Right atrium auricular region (tissue), 2 donors: ENCODE results near the gene GBP3. TPM values are rescaled to one million over a fixed set of nuclear protein-coding genes. Genes with fewer than 3 reads are reported as not detected.
"Not testable (repeated sequence)": the region's sequence is repeated elsewhere in the genome, so short reads cannot be mapped to it uniquely, and the experiment has no call there.

ENCODE experiments used
- DNase-seq: peaks from one replicate; pipeline ENCODE4 v3.0.0-alpha.2; 2019; ENCODE audit warnings: low spot score
- H3K27ac ChIP-seq, 2 donors: fragments of 200-600 bp; sonication (generic); 1 replicate in 1 of 2; 2 replicates in 1 of 2; pipeline ENCODE4 v1.5.1; 2016 to 2019
- H3K27me3 ChIP-seq, 2 donors: fragments of 200-600 bp; sonication (generic); one replicate each; pipeline versions ENCODE4 v1.5.1 to v1.6.0; 2017 to 2019
- H3K36me3 ChIP-seq: fragments of 200-600 bp; sonication (generic); one replicate; pipeline ENCODE4 v1.5.1; 2016
- H3K4me1 ChIP-seq, 2 donors: fragments of 200-600 bp; sonication (generic); one replicate each; pipeline versions ENCODE4 v1.5.1 to v1.6.0; 2017 to 2019
- H3K4me3 ChIP-seq, 2 donors: fragments of 200-600 bp; sonication (generic); 1 replicate in 1 of 2; 2 replicates in 1 of 2; pipeline ENCODE4 v1.5.1; 2017 to 2019; ENCODE audit warnings: mild to moderate bottlenecking in 1 of 2, moderate library complexity in 1 of 2
- H3K9me3 ChIP-seq, 2 donors: fragments of 200-600 bp; sonication (generic); one replicate each; pipeline ENCODE4 v1.5.1; 2019
- CTCF ChIP-seq, 2 donors: fragments of 200-600 bp; sonication (generic); IDR thresholded peaks; one replicate each; pipeline ENCODE4 v1.5.1; 2019; ENCODE audit warnings: antibody characterized with exemption in 2 of 2
- total RNA-seq, 2 donors: library from RNA; depleted of rRNA; stranded (reverse); fragments of >200 nt; gene quantifications; one replicate each; pipeline ENCODE4 v1.1.0, GENCODE V29; 2016

GBP3 gene
- total RNA-seq, 2 donors from 2014 or later, result 5.8 to 10.4 TPM

- Histone ChIP-seq H3K27ac (no peak overlapping the region), H3K36me3 (no peaks in the 10 kb centered on the region), H3K27me3 (no peaks in the 10 kb centered on the region), H3K9me3 (no peaks in the 10 kb centered on the region), H3K4me3 (no peak overlapping the region), H3K4me1 (no peaks in the 10 kb centered on the region)
- DNase-seq, result no peak
- no peak for TF ChIP-seq CTCF (IDR thresholded peaks at IDR 0.05)
Measured at GRCh38 chr1:89041119-89041641, 18.5 kb upstream of the GBP3 start.

GRCh38 chr1:89040315-89040626 lies 17.6 kb upstream of the GBP3 start:
- no peaks in the 10 kb centered on the region for H3K27me3 ChIP-seq
- H3K9me3 ChIP-seq, result no peaks in the 10 kb centered on the region
- TF ChIP-seq CTCF (IDR thresholded peaks at IDR 0.05), result no peak
- no peaks in the 10 kb centered on the region for H3K36me3 ChIP-seq
- no peak overlapping the region for H3K4me3 ChIP-seq
- no peak overlapping the region for H3K27ac ChIP-seq
- no peaks in the 10 kb centered on the region for H3K4me1 ChIP-seq
- no peak for DNase-seq

- TF ChIP-seq CTCF (IDR thresholded peaks at IDR 0.05), result no peak
- no peak overlapping the region for H3K27ac ChIP-seq
- DNase-seq, result no peak
- H3K27me3 ChIP-seq, result no peaks in the 10 kb centered on the region
- no peaks in the 10 kb centered on the region for H3K4me1 ChIP-seq
- no peak overlapping the region for H3K4me3 ChIP-seq
- no peaks in the 10 kb centered on the region for H3K9me3 ChIP-seq
- no peaks in the 10 kb centered on the region for H3K36me3 ChIP-seq
Measured at GRCh38 chr1:89037186-89037585, 14.5 kb upstream of the GBP3 start.

GRCh38 chr1:89035080-89035479 lies 12.4 kb upstream of the GBP3 start:
- Histone ChIP-seq H3K4me3 (no peak overlapping the region), H3K27ac (no peak overlapping the region), H3K9me3 (no peaks in the 10 kb centered on the region), H3K27me3 (no peaks in the 10 kb centered on the region), H3K36me3 (no peaks in the 10 kb centered on the region), H3K4me1 (no peaks in the 10 kb centered on the region)
- DNase-seq, result no peak
- no peak for TF ChIP-seq CTCF (IDR thresholded peaks at IDR 0.05)

GRCh38 chr1:89034004-89034403 lies 11.3 kb upstream of the GBP3 start:
- not testable (repeated sequence) for H3K36me3 ChIP-seq, H3K4me3 ChIP-seq, H3K27me3 ChIP-seq, H3K27ac ChIP-seq, H3K4me1 ChIP-seq, DNase-seq, H3K9me3 ChIP-seq

- not testable (repeated sequence) for H3K27me3 ChIP-seq, H3K27ac ChIP-seq, H3K4me1 ChIP-seq, H3K4me3 ChIP-seq, H3K9me3 ChIP-seq, H3K36me3 ChIP-seq, DNase-seq
Measured at GRCh38 chr1:89029051-89029450, 6.4 kb upstream of the GBP3 start.

- Histone ChIP-seq H3K27ac (no peak overlapping the region), H3K4me3 (no peak overlapping the region), H3K36me3 (no peaks in the 10 kb centered on the region), H3K4me1 (peaks cover 0 to 11% of the 10 kb centered on the region in 2 donors), H3K27me3 (no peaks in the 10 kb centered on the region), H3K9me3 (peaks cover 0 to 8% of the 10 kb centered on the region in 2 donors)
- TF ChIP-seq CTCF (IDR thresholded peaks at IDR 0.05), result no peak
- DNase-seq, result no peak
Measured at GRCh38 chr1:89025928-89026327, 3.3 kb upstream of the GBP3 start.
